NCI-H510A (cell line): ENCODE results near the gene BEAN1.

Source experiments
- DNase-seq: peaks from one replicate; lab custom pipeline; 2025; lab: John Stamatoyannopoulos, UW

BEAN1 gene

DNA sequence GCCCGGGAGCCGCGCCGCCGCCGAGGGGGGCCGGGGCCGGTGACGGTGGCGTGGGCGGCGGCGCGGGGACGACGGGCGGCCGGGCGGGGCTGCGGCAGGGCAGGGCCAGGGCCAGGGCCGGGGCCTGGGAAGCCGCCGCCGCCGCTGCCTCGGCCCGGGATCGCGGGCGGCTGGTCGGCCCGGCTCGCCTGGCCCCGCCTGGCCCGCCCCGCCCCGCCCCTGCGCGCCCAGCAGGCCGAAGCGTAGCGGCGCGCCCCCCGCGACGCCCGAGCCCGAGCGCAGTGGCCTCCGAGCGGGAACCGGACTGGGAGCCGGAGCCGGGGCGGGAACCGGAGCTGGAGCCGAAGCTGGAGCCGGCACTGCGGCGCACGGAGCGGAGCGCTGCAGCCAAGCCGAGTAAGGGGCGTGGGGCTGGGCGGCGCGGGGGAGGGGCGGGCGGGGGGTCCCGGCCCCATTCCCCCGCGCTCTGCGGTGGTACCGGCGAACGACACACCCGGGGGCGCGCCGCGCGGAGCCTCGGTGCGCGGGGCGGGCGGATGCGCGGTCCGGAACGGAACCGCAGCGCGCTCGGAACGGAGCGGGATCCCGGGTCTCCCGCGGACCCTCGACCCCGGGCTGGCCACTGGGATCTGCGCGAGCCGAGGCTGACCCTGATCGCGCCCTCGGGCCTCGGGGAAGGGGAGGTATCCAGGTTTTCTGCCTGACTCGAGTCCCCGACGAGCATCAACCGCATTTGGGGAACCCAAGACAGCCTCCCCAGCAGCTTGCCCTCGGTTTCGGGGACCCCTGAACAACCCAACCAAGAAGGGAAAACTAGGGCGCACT, at the start of gene BEAN1:
Gene BEAN1 (plus strand): TSS at position 260 of the 825 bp plus-strand sequence. CDS start 10,382 bp downstream, outside the sequence.
- no peak for DNase-seq

DNA sequence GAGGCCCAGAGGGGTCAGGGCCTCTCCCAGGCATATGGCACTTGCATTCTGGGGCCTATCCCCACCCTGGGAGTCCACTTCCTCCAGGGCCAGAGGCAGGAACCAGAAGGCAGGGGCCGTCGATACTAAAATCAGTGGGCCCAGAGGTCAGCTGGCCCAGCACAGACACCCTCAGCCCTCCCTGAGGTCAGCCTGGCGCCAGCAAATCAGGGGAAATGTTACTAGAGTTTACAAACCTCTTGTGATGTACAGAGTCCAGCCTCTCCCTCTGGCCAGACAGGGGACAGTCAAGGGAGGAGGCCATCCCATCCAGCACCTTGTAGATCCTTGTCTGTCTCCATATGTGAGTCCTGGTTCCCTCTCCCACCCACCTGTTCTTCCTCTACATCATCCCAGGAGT, 49.8 kb upstream of the BEAN1 start:
- DNase-seq: no peak

- no peak for DNase-seq
Observed at GRCh38 chr16:66378741-66379570, 48.1 kb upstream of the BEAN1 start.

GRCh38 chr16:66379571-66379941, 47.5 kb upstream of the BEAN1 start:
- no peak for DNase-seq

- no peak for DNase-seq
Observed at GRCh38 chr16:66380421-66380820, 46.7 kb upstream of the BEAN1 start.

GRCh38 chr16:66381585-66382170, 45.4 kb upstream of the BEAN1 start:
- DNase-seq: no peak

GRCh38 chr16:66382171-66382965, 44.7 kb upstream of the BEAN1 start:
- DNase-seq: no peak

- no peak for DNase-seq
Observed at GRCh38 chr16:66382966-66383299, 44.2 kb upstream of the BEAN1 start.

- DNase-seq: no peak
Observed at GRCh38 chr16:66383551-66383950, 43.5 kb upstream of the BEAN1 start.

DNA sequence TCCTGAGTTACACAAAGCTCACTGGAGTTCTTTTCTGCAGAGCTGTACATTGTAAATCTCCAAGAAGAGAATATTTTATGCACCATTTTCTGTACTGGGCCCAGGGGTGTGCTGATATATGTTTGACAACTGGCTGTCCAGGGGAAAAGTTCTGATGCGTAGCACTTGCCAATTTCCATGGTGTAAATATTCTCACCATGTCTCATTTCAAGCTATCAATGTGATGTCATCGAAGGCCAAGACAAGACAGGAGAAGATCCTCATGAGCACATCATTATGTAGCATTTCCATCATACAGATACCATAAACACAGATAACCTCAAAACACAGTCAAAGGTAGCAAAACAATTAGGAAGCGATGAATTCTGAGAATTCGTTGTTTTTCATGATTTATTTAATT, 41.7 kb upstream of the BEAN1 start:
- no peak for DNase-seq

GRCh38 chr16:66386629-66387622, 40.2 kb upstream of the BEAN1 start:
- no peak for DNase-seq

GRCh38 chr16:66387817-66388332, 39.2 kb upstream of the BEAN1 start:
- no peak for DNase-seq

- no peak for DNase-seq
Observed at GRCh38 chr16:66388350-66389139, 38.5 kb upstream of the BEAN1 start.

- no peak for DNase-seq
Observed at GRCh38 chr16:66389256-66390176, 37.6 kb upstream of the BEAN1 start.

DNA sequence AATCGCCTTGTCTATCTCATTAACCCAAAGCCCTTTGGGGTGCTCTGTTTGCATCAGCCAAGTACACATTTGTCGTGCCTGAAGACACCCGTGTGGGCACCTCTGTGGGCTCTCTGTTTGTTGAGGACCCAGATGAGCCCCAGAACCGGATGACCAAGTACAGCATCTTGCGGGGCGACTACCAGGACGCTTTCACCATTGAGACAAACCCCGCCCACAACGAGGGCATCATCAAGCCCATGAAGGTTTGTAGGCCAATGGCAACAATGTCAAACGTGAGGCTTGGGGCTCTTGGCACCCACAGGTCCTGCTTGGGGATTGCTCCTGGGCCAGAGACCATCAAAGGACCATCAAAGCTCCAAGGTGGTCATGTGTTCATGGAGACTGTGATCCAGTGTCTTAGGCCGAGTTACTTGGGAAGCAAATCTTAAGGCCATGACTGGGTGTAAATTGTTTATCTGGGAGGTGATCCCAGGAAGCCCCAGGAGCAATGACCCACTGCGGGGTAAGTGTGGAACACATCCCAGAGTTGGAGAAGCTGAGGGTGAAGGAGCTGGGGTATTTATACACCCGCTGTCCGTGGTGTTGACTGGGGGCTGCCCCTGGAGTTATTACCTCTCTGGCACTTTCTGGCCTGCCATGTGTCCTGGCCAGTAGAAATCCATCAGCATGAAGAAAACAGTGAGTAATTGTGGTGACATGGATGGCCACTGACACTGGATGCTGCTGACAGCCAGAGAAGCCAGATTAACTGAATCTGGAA, 36.6 kb upstream of the BEAN1 start:
- DNase-seq: no peak

DNA sequence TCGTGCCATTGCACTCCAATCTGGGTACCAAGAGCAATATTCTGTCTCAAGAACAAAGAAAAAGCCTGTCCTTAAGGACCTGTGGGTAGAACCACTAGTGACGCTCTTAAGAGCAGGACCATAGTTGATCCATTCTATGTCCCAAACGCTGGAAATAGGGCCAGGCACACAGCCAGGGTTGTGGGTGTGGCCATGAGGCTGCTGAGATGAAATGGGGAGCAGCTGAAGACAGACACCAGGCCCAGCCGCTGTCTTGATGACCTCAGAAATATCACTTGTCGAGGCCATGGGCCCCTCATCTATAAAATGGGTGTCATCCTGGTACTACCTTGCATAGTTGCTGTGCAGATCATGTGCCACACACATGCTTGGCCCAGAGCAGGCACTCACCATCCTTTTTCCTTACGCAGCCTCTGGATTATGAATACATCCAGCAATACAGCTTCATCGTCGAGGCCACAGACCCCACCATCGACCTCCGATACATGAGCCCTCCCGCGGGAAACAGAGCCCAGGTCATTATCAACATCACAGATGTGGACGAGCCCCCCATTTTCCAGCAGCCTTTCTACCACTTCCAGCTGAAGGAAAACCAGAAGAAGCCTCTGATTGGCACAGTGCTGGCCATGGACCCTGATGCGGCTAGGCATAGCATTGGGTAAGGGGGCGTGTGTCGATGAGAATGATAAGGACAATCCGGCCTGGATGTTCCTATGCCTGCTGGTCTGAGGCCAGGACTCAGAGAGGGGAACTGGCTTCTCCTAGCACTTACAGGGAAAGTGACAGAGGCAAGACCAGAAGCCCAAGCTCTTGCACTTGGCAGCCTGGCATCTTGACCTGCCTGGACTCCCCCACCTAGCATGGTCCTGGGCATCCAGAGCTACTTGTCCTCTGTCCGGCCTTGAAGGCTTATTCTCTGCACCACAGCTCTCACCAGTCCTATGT, 35.1 kb upstream of the BEAN1 start:
- no peak for DNase-seq
